Measurements from ENCODE around the gene LGSN.

DNA sequence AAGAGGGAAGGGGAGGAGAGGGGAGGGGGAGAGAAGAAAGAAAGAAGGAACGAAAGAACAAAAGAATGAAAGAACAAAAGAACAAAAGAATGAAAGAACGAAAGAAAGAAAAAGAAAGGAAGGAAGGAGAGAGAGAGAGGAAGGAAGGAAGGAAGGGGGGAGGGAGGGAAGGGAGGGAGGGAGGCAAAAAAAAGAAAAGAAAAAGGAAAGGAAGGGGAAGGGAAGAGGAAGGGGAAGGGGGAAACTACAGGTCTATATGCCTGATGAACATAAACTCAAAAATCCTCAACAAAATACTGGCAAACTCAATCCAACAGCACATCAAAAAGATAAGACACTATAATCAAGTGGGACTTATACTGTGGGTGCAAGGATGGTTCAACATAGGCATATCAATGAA, 13.7 kb upstream of the LGSN start:
- TF ChIP-seq POLR2A (IDR thresholded peaks at IDR 0.05): no peak
- TF ChIP-seq, protein P1, sequence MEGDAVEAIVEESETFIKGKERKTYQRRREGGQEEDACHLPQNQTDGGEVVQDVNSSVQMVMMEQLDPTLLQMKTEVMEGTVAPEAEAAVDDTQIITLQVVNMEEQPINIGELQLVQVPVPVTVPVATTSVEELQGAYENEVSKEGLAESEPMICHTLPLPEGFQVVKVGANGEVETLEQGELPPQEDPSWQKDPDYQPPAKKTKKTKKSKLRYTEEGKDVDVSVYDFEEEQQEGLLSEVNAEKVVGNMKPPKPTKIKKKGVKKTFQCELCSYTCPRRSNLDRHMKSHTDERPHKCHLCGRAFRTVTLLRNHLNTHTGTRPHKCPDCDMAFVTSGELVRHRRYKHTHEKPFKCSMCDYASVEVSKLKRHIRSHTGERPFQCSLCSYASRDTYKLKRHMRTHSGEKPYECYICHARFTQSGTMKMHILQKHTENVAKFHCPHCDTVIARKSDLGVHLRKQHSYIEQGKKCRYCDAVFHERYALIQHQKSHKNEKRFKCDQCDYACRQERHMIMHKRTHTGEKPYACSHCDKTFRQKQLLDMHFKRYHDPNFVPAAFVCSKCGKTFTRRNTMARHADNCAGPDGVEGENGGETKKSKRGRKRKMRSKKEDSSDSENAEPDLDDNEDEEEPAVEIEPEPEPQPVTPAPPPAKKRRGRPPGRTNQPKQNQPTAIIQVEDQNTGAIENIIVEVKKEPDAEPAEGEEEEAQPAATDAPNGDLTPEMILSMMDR (IDR thresholded peaks at IDR 0.05): no peak
